GM23338 (cell line): Measurements from ENCODE around the gene PLBD2.

Experiments used
- CTCF ChIP-seq, 2 experiments: fragments of 200-600 bp in 1 of 2; sonication (generic) in 1 of 2; conservative IDR thresholded peaks; 2 replicates each; pipeline versions ENCODE4 v1.5.1 to v1.6.1; 2016 to 2017; ENCODE audit warnings: antibody characterized with exemption in 2 of 2, low read depth in 2 of 2, mild to moderate bottlenecking in 2 of 2, moderate library complexity in 1 of 2
- ETS1 ChIP-seq: IDR thresholded peaks from 2 replicates; pipeline ENCODE4 v1.6.1; 2016; ENCODE audit warnings: antibody characterized with exemption
- EZH2 ChIP-seq: fragments of 200-600 bp; sonication (generic); IDR thresholded peaks from one replicate; pipeline ENCODE4 v1.8.0; 2017; ENCODE audit warnings: antibody characterized with exemption, mild to moderate bottlenecking, low read depth; ENCODE audit not compliant: unreplicated experiment
- EZH2phosphoT487 ChIP-seq: fragments of 200-600 bp; sonication (generic); IDR thresholded peaks from one replicate; pipeline ENCODE4 v1.8.1; 2018; ENCODE audit warnings: antibody characterized with exemption; ENCODE audit not compliant: unreplicated experiment
- JUNB ChIP-seq: IDR thresholded peaks from one replicate; pipeline ENCODE4 v1.6.1; 2016; ENCODE audit warnings: antibody characterized with exemption; ENCODE audit not compliant: unreplicated experiment
- POLR2AphosphoS5 ChIP-seq: IDR thresholded peaks from 2 replicates; pipeline ENCODE4 v1.6.1; 2016; ENCODE audit warnings: antibody characterized with exemption, low read depth
- REST ChIP-seq: IDR thresholded peaks from one replicate; pipeline ENCODE4 v1.6.1; 2018; ENCODE audit warnings: antibody characterized with exemption; ENCODE audit not compliant: unreplicated experiment
- ZNF114 ChIP-seq: fragments of 250-450 bp; sonication (Bioruptor Pico); IDR thresholded peaks from 2 replicates; pipeline ENCODE4 v1.5.0; 2020; ENCODE audit warnings: mild to moderate bottlenecking, moderate library complexity

DNA sequence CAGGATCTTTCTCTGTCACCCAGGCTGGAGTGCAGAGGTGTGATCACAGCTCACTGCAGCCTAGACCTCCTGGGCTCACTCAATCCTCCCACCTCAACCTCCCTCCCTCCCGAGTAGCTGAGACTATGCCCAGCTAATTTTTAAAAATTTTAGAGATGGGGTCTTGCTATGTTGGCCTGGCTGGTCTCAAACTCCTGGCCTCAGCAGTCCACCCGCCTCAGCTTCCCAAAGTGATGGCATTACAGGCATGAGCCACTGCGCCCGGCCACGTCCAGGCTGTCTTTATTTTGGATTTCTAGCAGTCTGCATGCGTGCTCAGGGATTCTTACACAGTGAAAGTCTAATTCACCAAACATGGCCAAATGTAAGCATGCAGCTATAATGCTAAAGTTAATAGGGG lies 41.3 kb upstream of the PLBD2 start:
- no peak for TF ChIP-seq CTCF (conservative IDR thresholded peaks at IDR 0.05; ENCODE audit: low read depth in 2 of 2)
- no peak for TF ChIP-seq ZNF114 (CRISPR knock-in tag)
- no peak for TF ChIP-seq POLR2AphosphoS5
- TF ChIP-seq REST: no peak
- no peak for TF ChIP-seq EZH2
- no peak for TF ChIP-seq ETS1
- no peak for TF ChIP-seq EZH2phosphoT487
- no peak for TF ChIP-seq JUNB
